ENCODE measurements around the gene NT5DC1. TPM values are rescaled to one million over a fixed set of nuclear protein-coding genes. Genes with fewer than 3 reads are reported as not detected.

The NT5DC1 gene
- total and polyA plus RNA-seq, 2 experiments from 2014 or later: 27.0 to 29.8 TPM

GRCh38 chr6:116280933-116281316 is 180.3 kb downstream of the NT5DC1 start:
- Histone ChIP-seq H3K9me2 (ENCODE audit: insufficient read depth) (no peaks in the 10 kb centered on the region), H3K27me3 (ENCODE audit: insufficient read depth) (no peaks in the 10 kb centered on the region), H3F3A (replicated peaks; ENCODE audit: low read depth) (no peaks in the 10 kb centered on the region), H3K36me3 (ENCODE audit: insufficient read depth) (no peaks in the 10 kb centered on the region), H3K79me2 (replicated peaks; ENCODE audit: insufficient read depth) (peaks cover 34% of the 10 kb centered on the region), H3K4me2 (peak overlapping the region; percentile 79; the same call in 1 of the 2 replicates), H4K20me1 (replicated peaks; ENCODE audit: insufficient read depth) (peaks cover 11% of the 10 kb centered on the region), H2AFZ (0 out of 2 replicates have a peak overlapping the region, but pooled peaks have one; percentile 4), H3K4me1 (ENCODE audit: insufficient read depth) (peaks cover 18% of the 10 kb centered on the region), H3K27ac (ENCODE audit: low read depth) (peak overlapping the region; percentile 72; the same call in 1 of the 2 replicates), H3K4me3 (no peak overlapping the region)
- ATAC-seq (no peak), DNase-seq (ENCODE audit: low spot score) (no peak)
- Mint-ChIP-seq H3K36me3 (ENCODE audit: low read depth) (peaks cover 25% of the 10 kb centered on the region), H3K4me3 (peak overlapping the region; percentile 93), H3K27ac (peak overlapping the region; percentile 100; the same call in 1 of the 2 replicates), H3K4me1 (peaks cover 39% of the 10 kb centered on the region), H3K9me3 (peaks cover 5% of the 10 kb centered on the region; the same call in 2 of the 3 replicates), H3K27me3 (ENCODE audit: insufficient read depth, low read depth, poor library complexity) (peaks cover 4% of the 10 kb centered on the region)
- no peak for TF ChIP-seq ZNF462 (CRISPR knock-in tag; IDR thresholded peaks at IDR 0.05)
- TF ChIP-seq ZNF114 (CRISPR knock-in tag; IDR thresholded peaks at IDR 0.05): no peak
- TF ChIP-seq, protein P1, sequence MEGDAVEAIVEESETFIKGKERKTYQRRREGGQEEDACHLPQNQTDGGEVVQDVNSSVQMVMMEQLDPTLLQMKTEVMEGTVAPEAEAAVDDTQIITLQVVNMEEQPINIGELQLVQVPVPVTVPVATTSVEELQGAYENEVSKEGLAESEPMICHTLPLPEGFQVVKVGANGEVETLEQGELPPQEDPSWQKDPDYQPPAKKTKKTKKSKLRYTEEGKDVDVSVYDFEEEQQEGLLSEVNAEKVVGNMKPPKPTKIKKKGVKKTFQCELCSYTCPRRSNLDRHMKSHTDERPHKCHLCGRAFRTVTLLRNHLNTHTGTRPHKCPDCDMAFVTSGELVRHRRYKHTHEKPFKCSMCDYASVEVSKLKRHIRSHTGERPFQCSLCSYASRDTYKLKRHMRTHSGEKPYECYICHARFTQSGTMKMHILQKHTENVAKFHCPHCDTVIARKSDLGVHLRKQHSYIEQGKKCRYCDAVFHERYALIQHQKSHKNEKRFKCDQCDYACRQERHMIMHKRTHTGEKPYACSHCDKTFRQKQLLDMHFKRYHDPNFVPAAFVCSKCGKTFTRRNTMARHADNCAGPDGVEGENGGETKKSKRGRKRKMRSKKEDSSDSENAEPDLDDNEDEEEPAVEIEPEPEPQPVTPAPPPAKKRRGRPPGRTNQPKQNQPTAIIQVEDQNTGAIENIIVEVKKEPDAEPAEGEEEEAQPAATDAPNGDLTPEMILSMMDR (conservative IDR thresholded peaks at IDR 0.05; ENCODE audit: low read depth in 2 of 2): no peak
- no peak for TF ChIP-seq POLR2AphosphoS5 (IDR thresholded peaks at IDR 0.05; ENCODE audit: low read depth)
- no peak for TF ChIP-seq ZNF331 (CRISPR knock-in tag; IDR thresholded peaks at IDR 0.05; ENCODE audit: low read depth)
- no peak for TF ChIP-seq JUNB (IDR thresholded peaks at IDR 0.05; ENCODE audit: unreplicated experiment)

All from GM23338 (cell line).